ENCODE measurements around the gene JMJD4.

The JMJD4 gene

DNA sequence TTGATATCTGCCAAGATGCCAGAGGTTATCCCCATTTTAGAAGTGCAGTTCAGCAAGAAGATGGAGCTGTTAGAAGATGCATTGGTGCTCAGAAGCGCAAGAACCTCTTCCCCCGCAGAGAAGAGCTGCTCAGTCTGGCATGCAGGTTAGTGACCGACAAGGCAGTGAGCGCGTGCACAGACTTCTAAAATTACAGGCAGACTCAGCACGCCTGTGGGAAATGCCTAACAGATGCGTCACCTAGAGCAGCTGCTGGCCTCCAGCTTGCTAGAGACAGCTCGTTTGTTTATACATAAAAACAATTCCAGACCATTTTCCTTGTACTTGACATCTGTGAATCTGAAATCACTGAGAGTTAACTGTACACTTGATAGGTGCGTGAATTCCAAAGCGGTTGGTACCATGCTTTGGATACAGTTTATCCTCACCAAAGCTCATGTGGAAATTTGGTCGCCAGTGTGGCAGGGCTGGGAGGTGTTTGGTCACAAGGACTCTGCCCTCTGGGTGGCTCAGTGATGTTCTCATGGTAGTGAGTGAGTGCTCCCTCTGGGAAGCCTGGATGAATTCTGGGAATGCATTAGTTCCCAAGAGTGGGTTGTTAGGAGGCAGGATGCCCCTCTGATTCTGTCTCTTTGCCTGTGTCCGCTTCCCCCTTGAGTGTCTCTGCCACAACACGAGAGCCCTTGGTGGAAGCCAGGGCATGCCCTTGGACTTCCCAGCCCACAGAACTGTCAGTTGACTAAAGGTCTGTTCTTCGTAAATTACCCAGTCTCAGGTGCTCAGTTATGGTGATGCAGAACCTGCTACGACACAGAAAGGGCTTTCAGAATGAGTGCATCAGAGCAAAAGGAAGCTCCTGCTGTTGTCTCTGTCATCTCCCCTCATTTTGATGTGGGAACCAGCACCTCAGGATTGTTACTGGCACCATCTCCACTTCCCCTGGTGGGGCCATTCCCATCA is 24.5 kb upstream of the JMJD4 start:
- H3K4me1 ChIP-seq (ENCODE audit: control insufficient read depth in 1 of 2, insufficient read depth in 1 of 2, low read depth in 1 of 2, low read length in 1 of 2) = no peaks in the 10 kb centered on the region
- no peaks in the 10 kb centered on the region for H3K9me3 ChIP-seq
- peaks cover 47% of the 10 kb centered on the region for H3K36me3 ChIP-seq
- H3K27ac ChIP-seq = no peak overlapping the region
- H3K4me3 ChIP-seq (ENCODE audit: low read depth in 1 of 2, low read length in 1 of 2) = no peak overlapping the region
- no peaks in the 10 kb centered on the region for H3K27me3 ChIP-seq
- no peak for TF ChIP-seq CTCF (IDR thresholded peaks at IDR 0.05)

GRCh38 chr1:227758366-227758765 is 23.3 kb upstream of the JMJD4 start:
- Histone ChIP-seq H3K9me3 (no peaks in the 10 kb centered on the region), H3K4me1 (ENCODE audit: control insufficient read depth in 1 of 2, insufficient read depth in 1 of 2, low read depth in 1 of 2, low read length in 1 of 2) (no peaks in the 10 kb centered on the region), H3K4me3 (ENCODE audit: low read depth in 1 of 2, low read length in 1 of 2) (no peak overlapping the region), H3K36me3 (peaks cover 36% of the 10 kb centered on the region), H3K27me3 (no peaks in the 10 kb centered on the region), H3K27ac (no peak overlapping the region)
- TF ChIP-seq CTCF (IDR thresholded peaks at IDR 0.05) = no peak

DNA sequence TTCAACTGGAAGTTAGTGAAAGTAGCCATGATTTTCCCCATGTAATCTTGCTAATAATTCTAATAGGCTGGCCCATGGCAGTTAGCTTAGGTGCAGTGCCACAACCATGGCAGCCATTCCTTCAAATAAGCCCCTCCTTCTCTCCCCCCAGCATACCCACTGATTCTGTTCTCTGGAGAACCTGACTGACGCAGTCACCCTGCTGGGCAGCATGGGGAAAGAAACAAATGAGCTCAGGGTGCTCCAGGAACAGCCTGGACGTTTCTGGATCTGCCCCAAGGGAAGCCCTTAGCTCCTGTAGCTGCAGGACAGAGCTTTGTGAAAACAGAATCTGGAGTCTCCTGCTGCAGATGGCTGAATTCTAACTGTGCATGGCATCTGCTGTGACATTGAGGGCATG is 22.7 kb upstream of the JMJD4 start:
- no peak overlapping the region for H3K27ac ChIP-seq
- H3K36me3 ChIP-seq = peaks cover 35% of the 10 kb centered on the region
- no peaks in the 10 kb centered on the region for H3K9me3 ChIP-seq
- no peaks in the 10 kb centered on the region for H3K27me3 ChIP-seq
- no peak overlapping the region for H3K4me3 ChIP-seq (ENCODE audit: low read depth in 1 of 2, low read length in 1 of 2)
- H3K4me1 ChIP-seq (ENCODE audit: control insufficient read depth in 1 of 2, insufficient read depth in 1 of 2, low read depth in 1 of 2, low read length in 1 of 2) = no peaks in the 10 kb centered on the region
- TF ChIP-seq CTCF (IDR thresholded peaks at IDR 0.05) = no peak

DNA sequence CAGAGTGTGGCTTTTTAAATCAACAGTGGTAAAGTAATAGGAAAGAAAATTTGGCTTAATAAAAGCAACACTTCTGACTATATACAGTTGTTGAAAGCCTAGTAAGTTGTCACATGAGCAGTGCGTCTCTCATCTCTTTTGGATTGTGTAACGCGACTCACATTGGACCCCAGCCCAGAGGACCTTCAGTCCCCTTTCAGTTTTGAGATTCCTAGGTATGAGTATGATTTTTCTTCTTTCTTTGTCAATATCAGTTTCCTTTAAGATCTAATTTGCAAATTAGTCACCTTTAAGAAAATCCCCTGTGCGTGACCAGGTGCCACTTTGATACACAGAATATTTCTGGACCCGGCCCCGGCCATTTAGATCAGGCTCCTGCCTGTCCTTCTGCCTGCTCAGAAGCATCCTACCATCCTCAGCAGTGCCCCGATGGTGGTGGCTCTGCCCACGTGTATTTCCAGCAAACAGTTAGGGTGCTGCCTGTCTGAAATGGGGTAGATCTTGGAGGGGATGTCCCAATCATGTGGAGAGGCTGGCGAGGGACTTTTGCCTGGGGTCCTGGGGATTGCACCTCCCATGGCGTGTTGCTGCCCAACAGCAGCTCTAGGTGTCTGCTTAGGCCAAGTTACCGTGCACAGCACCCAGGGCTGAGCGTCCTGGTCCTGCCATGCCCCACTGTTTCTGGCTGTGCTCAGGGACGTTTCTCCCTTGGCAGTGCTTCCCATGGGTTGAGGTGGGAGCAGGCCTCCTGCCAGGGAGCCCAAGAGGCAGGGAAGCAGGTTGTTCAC is 21.3 kb upstream of the JMJD4 start:
- Histone ChIP-seq H3K27ac (no peak overlapping the region), H3K4me3 (ENCODE audit: low read depth in 1 of 2, low read length in 1 of 2) (no peak overlapping the region), H3K9me3 (no peaks in the 10 kb centered on the region), H3K36me3 (peaks cover 26% of the 10 kb centered on the region), H3K4me1 (ENCODE audit: control insufficient read depth in 1 of 2, insufficient read depth in 1 of 2, low read depth in 1 of 2, low read length in 1 of 2) (no peaks in the 10 kb centered on the region), H3K27me3 (no peaks in the 10 kb centered on the region)
- TF ChIP-seq CTCF (IDR thresholded peaks at IDR 0.05) = no peak

GRCh38 chr1:227754958-227755357 is 19.9 kb upstream of the JMJD4 start:
- no peak for TF ChIP-seq CTCF (IDR thresholded peaks at IDR 0.05)
- H3K27me3 ChIP-seq = no peaks in the 10 kb centered on the region
- no peak overlapping the region for H3K4me3 ChIP-seq (ENCODE audit: low read depth in 1 of 2, low read length in 1 of 2)
- no peaks in the 10 kb centered on the region for H3K9me3 ChIP-seq
- H3K27ac ChIP-seq = no peak overlapping the region
- H3K36me3 ChIP-seq = peaks cover 26% of the 10 kb centered on the region
- H3K4me1 ChIP-seq (ENCODE audit: control insufficient read depth in 1 of 2, insufficient read depth in 1 of 2, low read depth in 1 of 2, low read length in 1 of 2) = no peaks in the 10 kb centered on the region
